Measurements from ENCODE around the gene FRYL. TPM values are rescaled to one million over a fixed set of nuclear protein-coding genes. Genes with fewer than 3 reads are reported as not detected.
"Not testable (repeated sequence)": the region's sequence is repeated elsewhere in the genome, so short reads cannot be mapped to it uniquely, and the experiment has no call there.

FRYL gene
- total RNA-seq, 1 experiment from 2014 or later, result 47.7 TPM

GRCh38 chr4:48682870-48683269 is 97.2 kb downstream of the FRYL start:
- H2AFZ ChIP-seq (ENCODE audit: low read depth, low read length, poor library complexity, severe bottlenecking); H3K4me1 ChIP-seq (ENCODE audit: control insufficient read depth in 1 of 2, insufficient read depth in 2 of 2, low read length in 2 of 2); CTCF ChIA-PET; RAD21 ChIA-PET (ENCODE audit: low non-redundant PET in 1 of 2, low total read pairs in 2 of 2, uncharacterized antibody in 2 of 2, unreplicated experiment in 2 of 2); H4K20me1 ChIP-seq (ENCODE audit: insufficient read depth); H3K27ac ChIP-seq (ENCODE audit: low read depth, low read length); H3K9me3 ChIP-seq (ENCODE audit: control insufficient read depth in 1 of 2, insufficient read depth in 1 of 2, low read depth in 1 of 2, low read length in 2 of 2); H3K9me2 ChIP-seq (ENCODE audit: insufficient read depth); DNase-seq (ENCODE audit: low read depth, low spot score); H3K27me3 ChIP-seq (ENCODE audit: insufficient read depth, low read length); H3K9ac ChIP-seq (ENCODE audit: low read length); H3K4me3 ChIP-seq (replicated peaks in 1 of 2; ENCODE audit: low read depth in 1 of 2, low read length in 2 of 2); H3K4me2 ChIP-seq (ENCODE audit: low read length); ATAC-seq; BruUV-seq (replicated peaks); H3K36me3 ChIP-seq (ENCODE audit: control insufficient read depth in 1 of 2, insufficient read depth in 2 of 2, low read length in 2 of 2); POLR2A ChIA-PET: not testable (repeated sequence)
- H3K79me2 ChIP-seq (ENCODE audit: insufficient read depth, low read length), result peaks cover 45% of the 10 kb centered on the region; the same call in 1 of the 2 replicates
- intact Hi-C loops (cut with micrococcal nuclease), result loop anchor here (5.0 to 10.0 kb wide), 3 partner anchors 106 to 279 kb away; partner anchors contain the start of gene OCIAD1

DNA sequence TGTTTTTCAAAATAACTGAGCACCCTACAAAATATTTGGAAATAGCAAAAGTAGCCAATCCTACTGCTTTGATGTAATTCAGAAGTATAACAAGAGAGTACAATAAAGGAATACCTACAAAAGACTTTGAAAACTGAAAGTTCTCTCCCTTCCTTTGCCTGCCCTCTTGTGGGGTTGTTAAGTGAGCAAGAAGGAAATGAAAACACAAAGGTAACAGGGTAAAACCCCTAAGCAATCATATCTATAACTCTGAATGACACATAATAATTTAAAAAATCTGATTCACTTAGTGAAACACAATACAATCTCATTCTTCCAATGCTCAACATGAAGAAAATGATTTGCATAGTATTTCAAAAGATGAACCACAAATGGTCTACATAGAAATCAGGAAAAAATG is 98.2 kb downstream of the FRYL start:
- H3K36me3 ChIP-seq (ENCODE audit: control insufficient read depth in 1 of 2, insufficient read depth in 2 of 2, low read length in 2 of 2), result no peaks in the 10 kb centered on the region
- H3K4me3 ChIP-seq (replicated peaks in 1 of 2; ENCODE audit: low read depth in 1 of 2, low read length in 2 of 2), result no peak overlapping the region
- BruUV-seq (replicated peaks), result no TSS peak
- no peaks in the 10 kb centered on the region for H3K9me3 ChIP-seq (ENCODE audit: control insufficient read depth in 1 of 2, insufficient read depth in 1 of 2, low read depth in 1 of 2, low read length in 2 of 2)
- H3K4me1 ChIP-seq (ENCODE audit: control insufficient read depth in 1 of 2, insufficient read depth in 2 of 2, low read length in 2 of 2), result no peaks in the 10 kb centered on the region
- H3K4me2 ChIP-seq (ENCODE audit: low read length), result no peak overlapping the region
- no peak overlapping the region for H3K9ac ChIP-seq (ENCODE audit: low read length)
- POLR2A ChIA-PET, result no interaction called here
- TF ChIP-seq CBX3 (IDR thresholded peaks at IDR 0.05; ENCODE audit: low read depth) (no peak), RAD21 (IDR thresholded peaks at IDR 0.05; ENCODE audit: low read depth) (peak; percentile 51), POLR2AphosphoS5 (IDR thresholded peaks at IDR 0.05; ENCODE audit: low read depth, low read length) (no peak), ZBTB33 (IDR thresholded peaks at IDR 0.05; ENCODE audit: extremely low read depth, insufficient replicate concordance, low read length) (no peak), ELF1 (IDR thresholded peaks at IDR 0.05; ENCODE audit: borderline replicate concordance, low read depth) (no peak), REST (IDR thresholded peaks at IDR 0.05; ENCODE audit: low read depth) (no peak), CEBPB (IDR thresholded peaks at IDR 0.05; ENCODE audit: low read depth) (no peak)
- TF ChIP-seq, protein P1, sequence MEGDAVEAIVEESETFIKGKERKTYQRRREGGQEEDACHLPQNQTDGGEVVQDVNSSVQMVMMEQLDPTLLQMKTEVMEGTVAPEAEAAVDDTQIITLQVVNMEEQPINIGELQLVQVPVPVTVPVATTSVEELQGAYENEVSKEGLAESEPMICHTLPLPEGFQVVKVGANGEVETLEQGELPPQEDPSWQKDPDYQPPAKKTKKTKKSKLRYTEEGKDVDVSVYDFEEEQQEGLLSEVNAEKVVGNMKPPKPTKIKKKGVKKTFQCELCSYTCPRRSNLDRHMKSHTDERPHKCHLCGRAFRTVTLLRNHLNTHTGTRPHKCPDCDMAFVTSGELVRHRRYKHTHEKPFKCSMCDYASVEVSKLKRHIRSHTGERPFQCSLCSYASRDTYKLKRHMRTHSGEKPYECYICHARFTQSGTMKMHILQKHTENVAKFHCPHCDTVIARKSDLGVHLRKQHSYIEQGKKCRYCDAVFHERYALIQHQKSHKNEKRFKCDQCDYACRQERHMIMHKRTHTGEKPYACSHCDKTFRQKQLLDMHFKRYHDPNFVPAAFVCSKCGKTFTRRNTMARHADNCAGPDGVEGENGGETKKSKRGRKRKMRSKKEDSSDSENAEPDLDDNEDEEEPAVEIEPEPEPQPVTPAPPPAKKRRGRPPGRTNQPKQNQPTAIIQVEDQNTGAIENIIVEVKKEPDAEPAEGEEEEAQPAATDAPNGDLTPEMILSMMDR (IDR thresholded peaks at IDR 0.05 in 2 of 3, conservative IDR thresholded peaks at IDR 0.05 in 1 of 3; ENCODE audit: borderline replicate concordance in 1 of 3, insufficient read depth in 1 of 3, low read depth in 2 of 3, low read length in 2 of 3), result peak in 2 of 3 experiments; percentile 32 to 34; a peak in 3 of 6 replicates
- TF ChIP-seq, protein P2, sequence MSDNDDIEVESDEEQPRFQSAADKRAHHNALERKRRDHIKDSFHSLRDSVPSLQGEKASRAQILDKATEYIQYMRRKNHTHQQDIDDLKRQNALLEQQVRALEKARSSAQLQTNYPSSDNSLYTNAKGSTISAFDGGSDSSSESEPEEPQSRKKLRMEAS (IDR thresholded peaks at IDR 0.05), result no peak
- no peak overlapping the region for H2AFZ ChIP-seq (ENCODE audit: low read depth, low read length, poor library complexity, severe bottlenecking)
- peaks cover 41% of the 10 kb centered on the region; the same call in 1 of the 2 replicates for H3K79me2 ChIP-seq (ENCODE audit: insufficient read depth, low read length)
- H3K9me2 ChIP-seq (ENCODE audit: insufficient read depth), result no peaks in the 10 kb centered on the region
- RAD21 ChIA-PET (ENCODE audit: low non-redundant PET in 1 of 2, low total read pairs in 2 of 2, uncharacterized antibody in 2 of 2, unreplicated experiment in 2 of 2), result no interaction called here
- H3K27me3 ChIP-seq (ENCODE audit: insufficient read depth, low read length), result no peaks in the 10 kb centered on the region
- DNase-seq (ENCODE audit: low read depth, low spot score) (no peak), ATAC-seq (no peak)
- no peak overlapping the region for H3K27ac ChIP-seq (ENCODE audit: low read depth, low read length)
- CTCF ChIA-PET, result interaction anchor here (1.5 kb wide), 1 partner anchor 103 kb away, joined by 6 read pairs; no protein-coding TSS in a partner anchor
- intact Hi-C loops (cut with micrococcal nuclease), result loop anchor here (5.0 to 10.0 kb wide), 3 partner anchors 105 to 280 kb away; partner anchors contain the start of gene OCIAD1
- no peaks in the 10 kb centered on the region for H4K20me1 ChIP-seq (ENCODE audit: insufficient read depth)

Data from HCT116 (cell line).